Measurements from ENCODE around the gene DNAH1.

The DNAH1 gene

GRCh38 chr3:52433996-52434479 is 117.9 kb downstream of the DNAH1 start:
- H3K27ac ChIP-seq (ENCODE audit: low read length): no peak overlapping the region
- H3K36me3 ChIP-seq (ENCODE audit: control insufficient read depth in 1 of 2, insufficient read depth in 2 of 2, low read length in 2 of 2): no peaks in the 10 kb centered on the region
- H3K27me3 ChIP-seq (ENCODE audit: low read depth, low read length): no peaks in the 10 kb centered on the region
- no peak overlapping the region for H3K4me3 ChIP-seq (ENCODE audit: low read depth in 1 of 2, low read length in 2 of 2)
- H3K9me3 ChIP-seq (ENCODE audit: control insufficient read depth in 1 of 2, low read length in 2 of 2): no peaks in the 10 kb centered on the region
- peaks cover 0 to 8% of the 10 kb centered on the region in 2 donors for H3K4me1 ChIP-seq (ENCODE audit: control insufficient read depth in 1 of 2, insufficient read depth in 2 of 2, low read length in 2 of 2)

- Histone ChIP-seq H3K4me3 (ENCODE audit: low read depth in 1 of 2, low read length in 2 of 2) (no peak overlapping the region), H3K36me3 (ENCODE audit: control insufficient read depth in 1 of 2, insufficient read depth in 2 of 2, low read length in 2 of 2) (no peaks in the 10 kb centered on the region), H3K9me3 (ENCODE audit: control insufficient read depth in 1 of 2, low read length in 2 of 2) (no peaks in the 10 kb centered on the region), H3K4me1 (ENCODE audit: control insufficient read depth in 1 of 2, insufficient read depth in 2 of 2, low read length in 2 of 2) (peaks cover 0 to 8% of the 10 kb centered on the region in 2 donors), H3K27me3 (ENCODE audit: low read depth, low read length) (no peaks in the 10 kb centered on the region), H3K27ac (ENCODE audit: low read length) (no peak overlapping the region)
Measured at GRCh38 chr3:52434491-52435115, 118.5 kb downstream of the DNAH1 start.

GRCh38 chr3:52435246-52436101 is 119.4 kb downstream of the DNAH1 start:
- peaks cover 0 to 8% of the 10 kb centered on the region in 2 donors for H3K4me1 ChIP-seq (ENCODE audit: control insufficient read depth in 1 of 2, insufficient read depth in 2 of 2, low read length in 2 of 2)
- no peaks in the 10 kb centered on the region for H3K27me3 ChIP-seq (ENCODE audit: low read depth, low read length)
- H3K27ac ChIP-seq (ENCODE audit: low read length): no peak overlapping the region
- no peaks in the 10 kb centered on the region for H3K9me3 ChIP-seq (ENCODE audit: control insufficient read depth in 1 of 2, low read length in 2 of 2)
- H3K36me3 ChIP-seq (ENCODE audit: control insufficient read depth in 1 of 2, insufficient read depth in 2 of 2, low read length in 2 of 2): no peaks in the 10 kb centered on the region
- no peak overlapping the region for H3K4me3 ChIP-seq (ENCODE audit: low read depth in 1 of 2, low read length in 2 of 2)

DNA sequence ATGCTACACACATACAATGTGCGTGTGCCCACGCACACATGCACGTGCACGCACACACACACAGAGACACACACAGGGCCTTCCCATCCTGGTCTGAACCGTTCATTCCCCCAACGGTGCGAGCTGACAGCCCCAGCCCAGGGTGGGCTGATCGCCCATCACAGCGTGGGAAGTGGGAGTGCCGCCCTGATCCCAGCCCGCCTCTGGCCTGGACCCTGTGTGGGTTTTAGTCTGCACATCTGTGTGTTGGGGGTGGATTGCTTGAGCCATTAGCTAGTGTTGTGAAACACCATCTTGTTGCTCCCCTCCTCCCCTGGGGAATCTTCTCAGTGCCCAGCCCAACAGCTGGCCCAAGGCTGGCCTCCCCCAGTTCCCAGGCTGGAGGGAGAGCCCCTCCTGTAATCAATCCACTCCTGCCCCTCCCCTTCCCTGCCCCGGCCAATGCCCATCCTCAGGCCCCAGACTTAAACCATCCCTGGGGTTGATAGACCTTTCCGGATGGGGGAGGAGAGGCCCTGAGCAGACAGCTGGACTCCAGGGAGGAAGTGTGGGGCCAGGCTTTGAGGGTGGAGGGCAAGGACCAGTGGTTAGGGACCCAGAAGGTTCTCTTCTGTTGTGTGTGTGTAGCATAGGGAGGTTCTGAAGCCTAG is 120.5 kb downstream of the DNAH1 start:
- no peaks in the 10 kb centered on the region for H3K36me3 ChIP-seq (ENCODE audit: control insufficient read depth in 1 of 2, insufficient read depth in 2 of 2, low read length in 2 of 2)
- H3K9me3 ChIP-seq (ENCODE audit: control insufficient read depth in 1 of 2, low read length in 2 of 2): no peaks in the 10 kb centered on the region
- no peak overlapping the region for H3K27ac ChIP-seq (ENCODE audit: low read length)
- peaks cover 0 to 8% of the 10 kb centered on the region in 2 donors for H3K4me1 ChIP-seq (ENCODE audit: control insufficient read depth in 1 of 2, insufficient read depth in 2 of 2, low read length in 2 of 2)
- no peaks in the 10 kb centered on the region for H3K27me3 ChIP-seq (ENCODE audit: low read depth, low read length)
- H3K4me3 ChIP-seq (ENCODE audit: low read depth in 1 of 2, low read length in 2 of 2): no peak overlapping the region

- Histone ChIP-seq H3K4me1 (ENCODE audit: control insufficient read depth in 1 of 2, insufficient read depth in 2 of 2, low read length in 2 of 2) (peaks cover 0 to 6% of the 10 kb centered on the region in 2 donors), H3K27me3 (ENCODE audit: low read depth, low read length) (no peaks in the 10 kb centered on the region), H3K27ac (ENCODE audit: low read length) (no peak overlapping the region), H3K9me3 (ENCODE audit: control insufficient read depth in 1 of 2, low read length in 2 of 2) (no peaks in the 10 kb centered on the region), H3K4me3 (ENCODE audit: low read depth in 1 of 2, low read length in 2 of 2) (no peak overlapping the region), H3K36me3 (ENCODE audit: control insufficient read depth in 1 of 2, insufficient read depth in 2 of 2, low read length in 2 of 2) (no peaks in the 10 kb centered on the region)
Measured at GRCh38 chr3:52437326-52438103, 121.4 kb downstream of the DNAH1 start.

GRCh38 chr3:52438104-52438376 is 121.9 kb downstream of the DNAH1 start:
- H3K27me3 ChIP-seq (ENCODE audit: low read depth, low read length): no peaks in the 10 kb centered on the region
- H3K4me3 ChIP-seq (ENCODE audit: low read depth in 1 of 2, low read length in 2 of 2): no peak overlapping the region
- H3K36me3 ChIP-seq (ENCODE audit: control insufficient read depth in 1 of 2, insufficient read depth in 2 of 2, low read length in 2 of 2): no peaks in the 10 kb centered on the region
- H3K27ac ChIP-seq (ENCODE audit: low read length): no peak overlapping the region
- peaks cover 0 to under 1% of the 10 kb centered on the region in 2 donors for H3K4me1 ChIP-seq (ENCODE audit: control insufficient read depth in 1 of 2, insufficient read depth in 2 of 2, low read length in 2 of 2)
- H3K9me3 ChIP-seq (ENCODE audit: control insufficient read depth in 1 of 2, low read length in 2 of 2): no peaks in the 10 kb centered on the region

DNA sequence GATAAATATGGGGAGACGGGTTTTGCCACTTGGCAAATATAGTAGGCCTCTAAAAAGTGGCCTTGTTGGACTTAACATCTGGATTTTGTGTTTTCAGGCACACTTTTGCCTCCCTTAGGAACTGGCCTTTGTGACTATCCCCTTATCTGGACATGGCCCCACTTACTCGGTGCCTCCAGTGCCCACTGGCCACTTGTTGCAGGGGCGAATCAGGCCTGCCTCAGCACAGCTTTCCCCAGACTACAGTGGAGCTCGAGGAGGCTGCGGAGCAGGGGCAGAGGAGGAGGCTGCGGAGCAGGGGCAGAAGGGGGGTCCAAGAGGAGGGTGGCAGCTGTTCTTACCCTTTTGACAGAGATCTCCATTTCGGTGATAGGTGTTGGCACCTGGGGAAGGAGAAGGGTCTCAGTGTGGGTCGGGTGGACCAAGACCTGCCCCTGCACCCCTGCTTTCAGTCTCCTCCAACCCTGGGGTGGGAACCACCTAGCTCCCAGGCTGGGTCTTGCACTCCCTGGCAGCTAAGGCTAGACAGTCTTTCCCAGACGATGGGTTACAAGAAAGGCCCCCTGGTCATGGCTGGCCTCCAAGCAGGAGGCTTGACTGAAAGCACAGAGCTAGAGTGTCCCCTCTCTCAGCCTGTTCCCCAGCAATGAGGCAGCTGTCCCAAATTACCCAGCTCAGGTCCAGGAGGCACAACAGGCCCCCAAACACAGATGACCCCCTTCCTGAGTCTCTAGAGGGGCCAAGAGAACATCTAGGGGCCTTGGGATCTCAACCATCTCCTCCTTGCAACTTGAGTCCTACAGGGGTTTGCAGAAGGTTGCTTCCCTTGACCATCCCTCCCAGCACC is 122.7 kb downstream of the DNAH1 start:
- Histone ChIP-seq H3K4me3 (ENCODE audit: low read depth in 1 of 2, low read length in 2 of 2) (no peak overlapping the region), H3K9me3 (ENCODE audit: control insufficient read depth in 1 of 2, low read length in 2 of 2) (no peaks in the 10 kb centered on the region), H3K27me3 (ENCODE audit: low read depth, low read length) (no peaks in the 10 kb centered on the region), H3K27ac (ENCODE audit: low read length) (no peak overlapping the region), H3K36me3 (ENCODE audit: control insufficient read depth in 1 of 2, insufficient read depth in 2 of 2, low read length in 2 of 2) (no peaks in the 10 kb centered on the region), H3K4me1 (ENCODE audit: control insufficient read depth in 1 of 2, insufficient read depth in 2 of 2, low read length in 2 of 2) (no peaks in the 10 kb centered on the region)

DNA sequence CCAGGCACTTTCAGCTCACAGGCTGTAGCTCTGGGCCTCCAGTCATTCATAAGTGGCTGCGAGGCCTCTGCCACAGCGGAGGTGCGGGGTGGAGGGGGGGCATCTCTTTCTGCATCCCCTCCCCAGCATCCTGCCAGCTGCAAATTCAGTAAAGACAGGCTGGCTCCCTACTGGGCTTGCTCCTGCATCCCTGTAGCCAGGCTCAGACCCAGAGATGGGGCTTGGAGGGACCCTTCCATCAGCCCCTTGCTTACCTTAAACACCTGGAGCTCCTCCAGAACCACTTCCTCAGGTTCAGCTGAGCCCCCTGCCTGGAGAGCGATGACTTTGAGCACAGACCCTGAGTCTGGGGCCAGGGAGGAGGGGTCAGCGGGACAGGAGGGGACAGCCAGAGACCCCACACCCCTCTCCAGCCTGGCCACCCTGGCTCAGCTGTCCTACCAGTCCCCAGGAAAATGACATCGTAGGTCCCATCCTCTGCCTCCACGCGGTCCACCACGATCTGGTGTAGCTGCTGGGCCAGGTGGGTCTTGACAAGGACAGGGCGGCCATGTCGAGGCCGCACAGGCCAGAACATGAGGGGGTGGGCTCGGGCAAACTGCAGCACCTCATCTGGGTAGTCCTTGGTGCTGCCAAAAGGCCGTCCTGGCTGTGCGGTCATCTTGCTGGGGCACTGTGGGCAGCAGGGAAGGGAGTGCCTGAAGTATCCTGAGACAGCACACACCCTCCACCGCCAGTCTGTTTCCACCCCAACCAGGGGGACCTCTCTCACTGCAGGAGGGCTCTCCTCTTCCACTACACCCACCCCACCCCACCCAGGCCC is 123.5 kb downstream of the DNAH1 start:
- no peak overlapping the region for H3K4me3 ChIP-seq (ENCODE audit: low read depth in 1 of 2, low read length in 2 of 2)
- H3K9me3 ChIP-seq (ENCODE audit: control insufficient read depth in 1 of 2, low read length in 2 of 2): no peaks in the 10 kb centered on the region
- no peak overlapping the region for H3K27ac ChIP-seq (ENCODE audit: low read length)
- no peaks in the 10 kb centered on the region for H3K36me3 ChIP-seq (ENCODE audit: control insufficient read depth in 1 of 2, insufficient read depth in 2 of 2, low read length in 2 of 2)
- no peaks in the 10 kb centered on the region for H3K27me3 ChIP-seq (ENCODE audit: low read depth, low read length)
- peaks cover 0 to under 1% of the 10 kb centered on the region in 2 donors for H3K4me1 ChIP-seq (ENCODE audit: control insufficient read depth in 1 of 2, insufficient read depth in 2 of 2, low read length in 2 of 2)

DNA sequence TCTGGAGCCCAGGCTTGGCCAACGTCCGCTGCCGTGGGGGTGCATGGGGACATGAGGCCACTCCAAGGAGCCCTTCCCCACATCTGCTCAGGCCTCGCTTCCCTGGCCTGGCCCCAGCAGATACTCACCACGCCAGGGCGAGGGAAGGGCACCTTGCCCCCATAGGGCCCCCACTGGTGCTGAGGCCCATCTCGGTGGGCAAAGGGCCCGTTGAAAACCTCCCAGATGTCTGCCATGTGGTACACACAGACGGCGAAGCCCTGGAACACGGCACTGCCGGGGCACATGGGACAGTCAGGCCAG is 124.1 kb downstream of the DNAH1 start:
- no peaks in the 10 kb centered on the region for H3K36me3 ChIP-seq (ENCODE audit: control insufficient read depth in 1 of 2, insufficient read depth in 2 of 2, low read length in 2 of 2)
- H3K27ac ChIP-seq (ENCODE audit: low read length): no peak overlapping the region
- no peaks in the 10 kb centered on the region for H3K27me3 ChIP-seq (ENCODE audit: low read depth, low read length)
- no peaks in the 10 kb centered on the region for H3K9me3 ChIP-seq (ENCODE audit: control insufficient read depth in 1 of 2, low read length in 2 of 2)
- H3K4me3 ChIP-seq (ENCODE audit: low read depth in 1 of 2, low read length in 2 of 2): no peak overlapping the region
- H3K4me1 ChIP-seq (ENCODE audit: control insufficient read depth in 1 of 2, insufficient read depth in 2 of 2, low read length in 2 of 2): peaks cover 0 to 6% of the 10 kb centered on the region in 2 donors

DNA sequence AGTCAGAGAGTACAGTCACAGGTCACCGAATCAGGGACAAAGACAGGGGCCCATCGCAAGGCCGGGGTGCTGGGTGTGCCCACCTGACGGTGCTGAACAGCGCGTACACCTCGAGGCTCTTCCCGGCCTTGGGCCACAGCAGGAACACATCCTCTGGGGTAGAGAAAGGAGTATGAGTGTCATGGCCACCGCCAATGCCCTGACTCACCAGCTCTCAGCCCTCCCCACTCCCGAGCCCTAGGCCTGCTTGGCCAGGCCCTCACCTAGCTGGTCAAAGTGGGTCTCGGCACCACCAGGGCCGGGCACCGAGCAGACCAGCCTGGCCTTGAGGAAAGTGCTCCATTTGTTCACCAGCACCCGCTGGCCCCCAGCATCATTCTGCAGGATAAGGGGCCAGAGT is 124.6 kb downstream of the DNAH1 start:
- Histone ChIP-seq H3K4me1 (ENCODE audit: control insufficient read depth in 1 of 2, insufficient read depth in 2 of 2, low read length in 2 of 2) (peaks cover 0 to 8% of the 10 kb centered on the region in 2 donors), H3K27ac (ENCODE audit: low read length) (no peak overlapping the region), H3K27me3 (ENCODE audit: low read depth, low read length) (no peaks in the 10 kb centered on the region), H3K36me3 (ENCODE audit: control insufficient read depth in 1 of 2, insufficient read depth in 2 of 2, low read length in 2 of 2) (no peaks in the 10 kb centered on the region), H3K4me3 (ENCODE audit: low read depth in 1 of 2, low read length in 2 of 2) (no peak overlapping the region), H3K9me3 (ENCODE audit: control insufficient read depth in 1 of 2, low read length in 2 of 2) (no peaks in the 10 kb centered on the region)

All from muscle layer of duodenum (tissue), 2 donors.